Dedifferentiated amniotic fluid mesenchymal stem cell (primary cell): ENCODE data around the gene TAF1L.
A peak's percentile ranks its signal among the peaks of the same experiment; 100 is the strongest.

ENCODE experiments used
- DNase-seq: peaks from one replicate; pipeline ENCODE4 v3.0.0-alpha.2; 2016; ENCODE audit errors: extremely low spot score

The TAF1L gene

GRCh38 chr9:32589083-32589723, 46.3 kb downstream of the TAF1L start:
- peak; percentile 46 for DNase-seq

- no peak for DNase-seq
Measured at GRCh38 chr9:32587901-32588300, 47.6 kb downstream of the TAF1L start.

- DNase-seq = no peak
Measured at GRCh38 chr9:32584784-32585183, 50.7 kb downstream of the TAF1L start.

GRCh38 chr9:32581512-32582143, 53.8 kb downstream of the TAF1L start:
- DNase-seq = peak; percentile 57

GRCh38 chr9:32580631-32581300, 54.7 kb downstream of the TAF1L start:
- DNase-seq = no peak

GRCh38 chr9:32579706-32580331, 55.6 kb downstream of the TAF1L start:
- DNase-seq = peak; percentile 71
